ENCODE results near the gene TBCA. TPM values are rescaled to one million over a fixed set of nuclear protein-coding genes. Genes with fewer than 3 reads are reported as not detected.
"Not testable (repeated sequence)": the region's sequence is repeated elsewhere in the genome, so short reads cannot be mapped to it uniquely, and the experiment has no call there.

The TBCA gene
- polyA plus RNA-seq, 1 donor = 274 TPM

- DNase-seq (ENCODE audit: low read depth) = no peak
Measured at GRCh38 chr5:77709993-77710685, 66.0 kb downstream of the TBCA start.

GRCh38 chr5:77709340-77709739, 66.8 kb downstream of the TBCA start:
- no peak for DNase-seq (ENCODE audit: low read depth)

- no peak for DNase-seq (ENCODE audit: low read depth)
Measured at GRCh38 chr5:77707791-77708190, 68.3 kb downstream of the TBCA start.

- not testable (repeated sequence) for DNase-seq (ENCODE audit: low read depth)
Measured at GRCh38 chr5:77699569-77699968, 76.6 kb downstream of the TBCA start.

- DNase-seq (ENCODE audit: low read depth) = no peak
Measured at GRCh38 chr5:77698920-77699319, 77.2 kb downstream of the TBCA start.

GRCh38 chr5:77697692-77698091, 78.4 kb downstream of the TBCA start:
- no peak for DNase-seq (ENCODE audit: low read depth)

- no peak for DNase-seq (ENCODE audit: low read depth)
Measured at GRCh38 chr5:77696120-77696519, 80.0 kb downstream of the TBCA start.

- no peak for DNase-seq (ENCODE audit: low read depth)
Measured at GRCh38 chr5:77693913-77694312, 82.2 kb downstream of the TBCA start.

GRCh38 chr5:77683171-77683732, 92.9 kb downstream of the TBCA start:
- DNase-seq (ENCODE audit: low read depth) = no peak

GRCh38 chr5:77670526-77670925, 105.6 kb downstream of the TBCA start:
- no peak for DNase-seq (ENCODE audit: low read depth)

GRCh38 chr5:77669677-77670076, 106.5 kb downstream of the TBCA start:
- DNase-seq (ENCODE audit: low read depth) = no peak

- DNase-seq (ENCODE audit: low read depth) = no peak
Measured at GRCh38 chr5:77663090-77663863, 112.9 kb downstream of the TBCA start.

GRCh38 chr5:77662635-77663034, 113.5 kb downstream of the TBCA start:
- DNase-seq (ENCODE audit: low read depth) = no peak

- DNase-seq (ENCODE audit: low read depth) = no peak
Measured at GRCh38 chr5:77658662-77659061, 117.5 kb downstream of the TBCA start.

- no peak for DNase-seq (ENCODE audit: low read depth)
Measured at GRCh38 chr5:77651343-77651742, 124.8 kb downstream of the TBCA start.

GRCh38 chr5:77650686-77651085, 125.5 kb downstream of the TBCA start:
- no peak for DNase-seq (ENCODE audit: low read depth)

GRCh38 chr5:77649776-77650175, 126.4 kb downstream of the TBCA start:
- DNase-seq (ENCODE audit: low read depth) = no peak

GRCh38 chr5:77645995-77646639, 130.0 kb downstream of the TBCA start:
- DNase-seq (ENCODE audit: low read depth) = no peak

GRCh38 chr5:77645158-77645994, 130.8 kb downstream of the TBCA start:
- DNase-seq (ENCODE audit: low read depth) = no peak

- no peak for DNase-seq (ENCODE audit: low read depth)
Measured at GRCh38 chr5:77644371-77645157, 131.6 kb downstream of the TBCA start.

Measured in forelimb muscle (tissue), 1 donor.